K562 (cell line): ENCODE results near the gene GIGYF1. TPM values are rescaled to one million over a fixed set of nuclear protein-coding genes. Genes with fewer than 3 reads are reported as not detected.
A peak's percentile ranks its signal among the peaks of the same experiment; 100 is the strongest.

Source experiments
- E2F4 ChIP-seq: sonication (generic); formaldehyde crosslinking; IDR thresholded peaks from 2 replicates; pipeline ENCODE4 v1.8.0; 2022; ENCODE audit warnings: mild to moderate bottlenecking, low read depth, missing genetic modification reagents
- E2F5 ChIP-seq: sonication (generic); formaldehyde crosslinking; IDR thresholded peaks from 2 replicates; pipeline ENCODE4 v1.8.0; 2022; ENCODE audit warnings: mild to moderate bottlenecking, missing genetic modification reagents
- ELK1 ChIP-seq: sonication (generic); formaldehyde crosslinking; IDR thresholded peaks from 2 replicates; pipeline ENCODE4 v1.8.1; 2022; ENCODE audit warnings: missing genetic modification reagents
- ELK3 ChIP-seq: fragments of 450-650 bp; formaldehyde crosslinking; IDR thresholded peaks from 2 replicates; pipeline ENCODE4 v1.4.0; 2020; ENCODE audit warnings: mild to moderate bottlenecking
- GTF2F1 ChIP-seq: IDR thresholded peaks from 2 replicates; pipeline ENCODE4 v1.6.1; 2011; ENCODE audit warnings: low read depth, low read length, improper control_type of control experiment
- HCFC1 ChIP-seq: IDR thresholded peaks from 2 replicates; pipeline ENCODE4 v1.6.1; 2012; ENCODE audit warnings: low read depth, low read length, improper control_type of control experiment
- MGA ChIP-seq: fragments of 450-650 bp; IDR thresholded peaks from 2 replicates; pipeline ENCODE4 v1.6.1; 2016; ENCODE audit warnings: mild to moderate bottlenecking, moderate library complexity
- SMARCA5 ChIP-seq: fragments of 450-650 bp; IDR thresholded peaks from 2 replicates; pipeline ENCODE4 v1.6.1; 2016
- TBP ChIP-seq: optimal IDR thresholded peaks from 2 replicates; pipeline ENCODE3; 2011; ENCODE audit warnings: low read depth, low read length, improper control_type of control experiment
- ZNF511 ChIP-seq: sonication (generic); formaldehyde crosslinking; IDR thresholded peaks from 2 replicates; pipeline ENCODE4 v1.8.0; 2022; ENCODE audit warnings: mild to moderate bottlenecking, missing genetic modification reagents
- polyA plus RNA-seq, 8 experiments: library from polyadenylated mRNA; depleted of rRNA in 4 of 8; stranded (reverse) in 5 of 8; unstranded in 3 of 8; fragments of >200 nt; fragmentation: Nextera tagmentation in 2 of 8; fragmentation: Illumina TruSeq in 1 of 8; extraction: Ambion mirVana in 2 of 8; extraction: Trizol in 1 of 8; gene quantifications; 2 replicates each; pipeline versions ENCODE4 v1.2.1 to v1.2.3, GENCODE V29; 2011 to 2014; ENCODE audit warnings: inconsistent platforms in 1 of 8, missing spikeins in 1 of 8
- total RNA-seq, 7 experiments: library from RNA; depleted of rRNA in 6 of 7; stranded (reverse); fragments of >200 nt in 6 of 7; fragmentation: Illumina TruSeq in 2 of 7; extraction: Trizol in 2 of 7; gene quantifications; 2 replicates each; pipeline versions ENCODE4 v1.2.1 to v1.2.3, GENCODE V29; 2011 to 2021; ENCODE audit warnings: low replicate concordance in 1 of 7

GIGYF1 gene
- total and polyA plus RNA-seq, 9 of the 15 experiments (the other 6 are each of a cell fraction or from before 2014, with no cell fraction given), result 0.56 to 76.2 (median 16.8) TPM

- no peak for TF ChIP-seq MGA
- no peak for TF ChIP-seq GTF2F1
- TF ChIP-seq TBP, result peak; percentile 55
- TF ChIP-seq E2F4 (CRISPR knock-in tag), result no peak
- no peak for TF ChIP-seq ELK1 (CRISPR knock-in tag)
- TF ChIP-seq ELK3 (CRISPR knock-in tag), result no peak
- no peak for TF ChIP-seq SMARCA5
- TF ChIP-seq E2F5, result no peak
- no peak for TF ChIP-seq HCFC1
- no peak for TF ChIP-seq ZNF511 (CRISPR knock-in tag)
These were observed 18.3 kb downstream of the GIGYF1 start (continued) for GRCh38 chr7:100675581-100676350.
